CD14-positive monocyte (primary cell): Measurements from ENCODE around the gene SLC12A8. TPM values are rescaled to one million over a fixed set of nuclear protein-coding genes. Genes with fewer than 3 reads are reported as not detected.

Experiments used
- DNase-seq, 3 donors: peaks; one replicate each; pipeline ENCODE4 v3.0.0-alpha.2; 2011 to 2022
- H2AFZ ChIP-seq: 2 replicates; pipeline ENCODE4 v1.6.0; 2012; ENCODE audit warnings: mild to moderate bottlenecking, low read depth, low read length, inconsistent platforms; ENCODE audit not compliant: insufficient read depth, poor library complexity, severe bottlenecking
- H3K27ac ChIP-seq, 2 donors: 1 replicate in 1 of 2; 2 replicates in 1 of 2; pipeline ENCODE4 v1.5.1; 2012 to 2013; ENCODE audit warnings: low read length in 2 of 2, control low read depth in 1 of 2, inconsistent platforms in 1 of 2, low read depth in 1 of 2, mild to moderate bottlenecking in 1 of 2
- H3K27me3 ChIP-seq, 2 donors: one replicate each; pipeline versions ENCODE4 v1.6.0 to v1.6.1; 2011 to 2013; ENCODE audit warnings: low read length in 2 of 2; ENCODE audit not compliant: control insufficient read depth in 2 of 2, insufficient read depth in 2 of 2
- H3K36me3 ChIP-seq, 2 donors: replicated peaks in 1 of 2; 1 replicate in 1 of 2; 2 replicates in 1 of 2; pipeline versions ENCODE4 v1.5.1 to v1.6.1; 2012 to 2013; ENCODE audit warnings: low read length in 2 of 2, control low read depth in 1 of 2, inconsistent platforms in 1 of 2, mild to moderate bottlenecking in 1 of 2; ENCODE audit not compliant: insufficient read depth in 2 of 2, control insufficient read depth in 1 of 2
- H3K4me1 ChIP-seq, 2 donors: 1 replicate in 1 of 2; 2 replicates in 1 of 2; pipeline versions ENCODE4 v1.5.1 to v1.6.1; 2012 to 2013; ENCODE audit warnings: low read length in 2 of 2, control low read depth in 1 of 2, inconsistent platforms in 1 of 2, mild to moderate bottlenecking in 1 of 2, moderate library complexity in 1 of 2; ENCODE audit not compliant: insufficient read depth in 2 of 2, control insufficient read depth in 1 of 2
- H3K4me2 ChIP-seq: replicated peaks from 2 replicates; pipeline ENCODE3; 2012; ENCODE audit warnings: low read length, moderate library complexity, mild to moderate bottlenecking; ENCODE audit not compliant: poor library complexity, severe bottlenecking; ENCODE audit errors: extremely low read depth
- H3K4me3 ChIP-seq, 3 experiments: fragments of 200-600 bp in 1 of 3; sonication (generic) in 1 of 3; replicated peaks in 1 of 3; 1 replicate in 2 of 3; 2 replicates in 1 of 3; pipeline ENCODE4 v1.5.1; 2011 to 2013; ENCODE audit warnings: low read length in 3 of 3, mild to moderate bottlenecking in 3 of 3, control low read depth in 2 of 3, low read depth in 2 of 3, inconsistent platforms in 1 of 3, moderate library complexity in 1 of 3
- H3K79me2 ChIP-seq: 2 replicates; pipeline ENCODE4 v1.6.0; 2012; ENCODE audit warnings: mild to moderate bottlenecking, control low read depth, inconsistent platforms, low read length, moderate library complexity; ENCODE audit not compliant: insufficient read depth
- H3K9ac ChIP-seq: 2 replicates; pipeline ENCODE4 v1.6.0; 2017; ENCODE audit warnings: low read length, mild to moderate bottlenecking; ENCODE audit not compliant: insufficient read depth, poor library complexity, severe bottlenecking
- H3K9me3 ChIP-seq, 2 donors: replicated peaks in 1 of 2; 1 replicate in 1 of 2; 2 replicates in 1 of 2; pipeline versions ENCODE4 v1.5.1 to v1.6.1; 2012 to 2013; ENCODE audit warnings: low read length in 2 of 2, control low read depth in 1 of 2; ENCODE audit not compliant: control insufficient read depth in 1 of 2, insufficient read depth in 1 of 2
- H4K20me1 ChIP-seq: 2 replicates; pipeline ENCODE4 v1.6.0; 2012; ENCODE audit warnings: mild to moderate bottlenecking, low read length, control low read depth, moderate library complexity; ENCODE audit not compliant: insufficient read depth
- H3K27ac Mint-ChIP-seq, 7 donors: one replicate each; pipeline ENCODE4 v1.8.0; 2020; ENCODE audit warnings: mild to moderate bottlenecking in 7 of 7, mixed read lengths in 7 of 7, moderate library complexity in 6 of 7, inconsistent platforms in 2 of 7
- H3K27me3 Mint-ChIP-seq, 3 donors: one replicate each; pipeline ENCODE4 v1.8.0; 2021 to 2022; ENCODE audit warnings: low read depth in 3 of 3, mild to moderate bottlenecking in 3 of 3, mixed read lengths in 3 of 3, moderate library complexity in 3 of 3, inconsistent platforms in 1 of 3
- H3K36me3 Mint-ChIP-seq, 2 donors: one replicate each; pipeline ENCODE4 v1.8.0; 2020; ENCODE audit warnings: mixed read lengths in 2 of 2, inconsistent platforms in 1 of 2, mild to moderate bottlenecking in 1 of 2
- H3K4me1 Mint-ChIP-seq: one replicate; pipeline ENCODE4 v1.8.0; 2020; ENCODE audit warnings: mild to moderate bottlenecking, mixed read lengths
- H3K4me3 Mint-ChIP-seq, 2 donors: one replicate each; pipeline ENCODE4 v1.8.0; 2020; ENCODE audit warnings: mild to moderate bottlenecking in 2 of 2, mixed read lengths in 2 of 2, moderate library complexity in 1 of 2
- H3K9me3 Mint-ChIP-seq, 7 donors: one replicate each; pipeline ENCODE4 v1.8.0; 2020 to 2022; ENCODE audit warnings: mixed read lengths in 7 of 7, mild to moderate bottlenecking in 6 of 7, moderate library complexity in 6 of 7, inconsistent platforms in 2 of 7
- CTCF ChIP-seq: fragments of 200-600 bp; IDR thresholded peaks from one replicate; pipeline ENCODE4 v1.8.0; 2022; ENCODE audit warnings: antibody characterized with exemption, mild to moderate bottlenecking
- WGBS: methylation state at CpG from one replicate; pipeline ENCODE4 v1.1.5; 2013; ENCODE audit warnings: missing lambda C conversion rate; ENCODE audit not compliant: insufficient coverage; 5-methylcytosine and 5-hydroxymethylcytosine counted together
- intact Hi-C, 2 donors: fragments of 100-400 bp; cut with micrococcal nuclease; formaldehyde crosslinking; loops; one replicate each; pipeline versions ENCODE4 v1.15.0 to v1.15.1; 2023
- polyA plus RNA-seq, 3 donors: library from polyadenylated mRNA; depleted of rRNA in 1 of 3; unstranded in 2 of 3; stranded (reverse) in 1 of 3; fragments of 300-500 nt in 2 of 3; fragments of >200 nt in 1 of 3; fragmentation: Illumina TruSeq in 2 of 3; gene quantifications; 1 replicate in 2 of 3; 2 replicates in 1 of 3; pipeline ENCODE4 v1.2.3, GENCODE V29; 2012 to 2021

Gene SLC12A8
- polyA plus RNA-seq, 3 donors, result 0.23 to 0.46 (median 0.35) TPM

- Histone ChIP-seq H3K79me2 (no peaks in the 10 kb centered on the region), H3K36me3 (no peaks in the 10 kb centered on the region), H3K27me3 (no peaks in the 10 kb centered on the region), H3K27ac (no peak overlapping the region), H3K4me2 (no peak overlapping the region), H2AFZ (no peak overlapping the region), H3K9ac (no peak overlapping the region), H3K4me3 (no peak overlapping the region), H3K9me3 (no peaks in the 10 kb centered on the region), H3K4me1 (no peaks in the 10 kb centered on the region), H4K20me1 (peaks cover 25% of the 10 kb centered on the region)
- Mint-ChIP-seq H3K27ac (no peak overlapping the region), H3K4me1 (peaks cover 2% of the 10 kb centered on the region), H3K4me3 (no peak overlapping the region), H3K36me3 (peaks cover 7 to 12% of the 10 kb centered on the region in 2 donors), H3K9me3 (no peaks in the 10 kb centered on the region), H3K27me3 (peaks cover 0 to 4% (median 1%) of the 10 kb centered on the region in 3 donors)
- no peak for TF ChIP-seq CTCF
- intact Hi-C loops, result no loop called here
- 31% methylated on average over 2 of the region's 2 CpGs for WGBS
- DNase-seq, result no peak
These were observed 166.6 kb downstream of the SLC12A8 start for GRCh38 chr3:125045965-125046364.

- H3K9ac ChIP-seq, result no peak overlapping the region
- WGBS, result 58% methylated on average over 2 of the region's 5 CpGs
- no peak overlapping the region for H2AFZ ChIP-seq
- no peak overlapping the region for H3K4me2 ChIP-seq
- H3K27me3 ChIP-seq, result no peaks in the 10 kb centered on the region
- no peak for TF ChIP-seq CTCF
- H4K20me1 ChIP-seq, result peaks cover 27% of the 10 kb centered on the region
- Mint-ChIP-seq H3K4me3 (no peak overlapping the region), H3K4me1 (peaks cover 2% of the 10 kb centered on the region), H3K27ac (no peak overlapping the region), H3K36me3 (peaks cover under 1 to 7% of the 10 kb centered on the region in 2 donors), H3K9me3 (no peaks in the 10 kb centered on the region), H3K27me3 (peaks cover 0 to 2% (median 1%) of the 10 kb centered on the region in 3 donors)
- no peak overlapping the region for H3K4me3 ChIP-seq
- no peaks in the 10 kb centered on the region for H3K4me1 ChIP-seq
- no peaks in the 10 kb centered on the region for H3K9me3 ChIP-seq
- no peaks in the 10 kb centered on the region for H3K79me2 ChIP-seq
- no peak for DNase-seq
- no peaks in the 10 kb centered on the region for H3K36me3 ChIP-seq
- no peak overlapping the region for H3K27ac ChIP-seq
- intact Hi-C loops, result no loop called here
These were observed 167.4 kb downstream of the SLC12A8 start for GRCh38 chr3:125045194-125045593.
